NCI-H1092 (cell line): ENCODE data around the gene TCP11.

ENCODE experiments used
- DNase-seq: peaks from one replicate; lab custom pipeline; 2025; lab: John Stamatoyannopoulos, UW

Gene TCP11

GRCh38 chr6:35141007-35141655, at the start of gene TCP11:
TCP11 (minus strand) TSS chr6:35141339; CDS start chr6:35140870, 469 bp downstream.
- no peak for DNase-seq

- DNase-seq: no peak
These were observed 49.2 kb upstream of the TCP11 start for GRCh38 chr6:35190306-35190705.

- DNase-seq: no peak
These were observed 47.7 kb upstream of the TCP11 start for GRCh38 chr6:35188886-35189285.

- DNase-seq: no peak
These were observed 45.4 kb upstream of the TCP11 start for GRCh38 chr6:35186571-35186970.

- DNase-seq: no peak
These were observed 44.8 kb upstream of the TCP11 start for GRCh38 chr6:35185971-35186370.

DNA sequence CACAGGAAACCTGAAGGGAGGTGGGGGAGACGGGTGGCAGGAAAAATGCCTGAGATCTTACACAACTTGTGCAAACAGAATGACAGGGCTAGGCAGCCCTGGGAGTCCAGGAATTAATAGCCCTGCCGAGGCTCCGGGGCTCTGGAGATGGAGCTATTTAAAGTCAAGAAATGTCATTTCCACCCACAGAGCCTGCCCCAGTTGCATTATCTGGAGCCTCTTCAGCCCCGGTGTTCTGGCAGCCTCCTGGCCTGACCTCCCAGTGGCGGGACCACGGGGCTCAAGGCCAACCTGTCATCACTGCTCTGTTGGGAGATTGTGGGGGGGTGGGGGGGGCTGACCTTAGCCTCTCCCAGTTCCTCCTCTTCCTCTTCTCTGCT, 44.2 kb upstream of the TCP11 start:
- no peak for DNase-seq

DNA sequence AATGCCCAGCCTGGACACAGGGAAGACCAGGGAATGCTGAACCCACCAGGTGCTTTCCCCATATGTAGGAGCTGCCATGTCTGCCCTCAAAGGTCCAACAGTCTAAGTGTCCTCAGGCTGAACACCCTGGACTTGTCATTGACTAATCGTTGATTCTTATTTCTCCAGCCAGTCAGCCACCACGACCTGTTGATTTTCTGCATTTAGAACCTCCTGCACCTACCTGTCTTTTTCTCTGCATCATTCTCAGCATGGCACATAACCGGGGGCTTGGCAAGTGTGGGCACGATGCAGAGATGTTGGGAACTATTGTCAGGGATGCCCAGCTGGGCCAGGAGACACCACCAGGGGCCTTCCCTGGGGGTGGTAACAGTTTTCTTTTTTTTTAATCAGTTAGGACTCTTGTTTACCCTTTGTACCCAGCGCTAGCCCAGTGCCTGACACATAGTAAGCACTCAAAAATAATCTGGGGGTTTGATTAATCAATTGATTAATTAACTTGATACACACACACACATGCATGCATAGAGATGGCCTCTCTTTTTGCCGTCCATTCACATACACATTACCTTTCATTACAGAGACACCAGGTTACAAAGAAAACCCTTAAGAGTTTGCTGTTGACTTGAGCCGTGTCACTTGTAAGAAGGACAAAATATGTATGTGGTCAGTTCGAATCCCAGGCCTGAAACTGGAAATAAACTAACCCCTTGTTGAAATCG, 43.6 kb upstream of the TCP11 start:
- no peak for DNase-seq

- no peak for DNase-seq
These were observed 42.8 kb upstream of the TCP11 start for GRCh38 chr6:35183935-35184334.

DNA sequence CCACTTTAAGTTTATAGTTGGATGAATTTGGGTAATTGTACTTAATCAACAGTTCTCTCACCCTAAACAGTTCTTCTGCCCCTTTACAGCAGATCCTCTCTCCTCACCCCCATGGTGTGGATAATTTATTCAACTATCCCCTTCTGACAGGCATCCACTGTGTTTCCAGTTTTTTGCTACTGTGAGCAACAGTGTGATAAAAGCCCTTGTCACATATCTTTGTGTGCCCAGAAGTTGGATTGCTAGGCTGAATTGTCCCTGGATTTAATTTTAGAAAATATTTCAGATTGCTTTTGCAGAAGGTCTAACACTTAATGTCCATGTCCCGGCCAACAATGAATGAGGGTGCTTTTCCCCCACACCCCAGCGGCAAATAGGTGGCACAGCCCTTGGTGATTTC, 42.1 kb upstream of the TCP11 start:
- DNase-seq: no peak

DNA sequence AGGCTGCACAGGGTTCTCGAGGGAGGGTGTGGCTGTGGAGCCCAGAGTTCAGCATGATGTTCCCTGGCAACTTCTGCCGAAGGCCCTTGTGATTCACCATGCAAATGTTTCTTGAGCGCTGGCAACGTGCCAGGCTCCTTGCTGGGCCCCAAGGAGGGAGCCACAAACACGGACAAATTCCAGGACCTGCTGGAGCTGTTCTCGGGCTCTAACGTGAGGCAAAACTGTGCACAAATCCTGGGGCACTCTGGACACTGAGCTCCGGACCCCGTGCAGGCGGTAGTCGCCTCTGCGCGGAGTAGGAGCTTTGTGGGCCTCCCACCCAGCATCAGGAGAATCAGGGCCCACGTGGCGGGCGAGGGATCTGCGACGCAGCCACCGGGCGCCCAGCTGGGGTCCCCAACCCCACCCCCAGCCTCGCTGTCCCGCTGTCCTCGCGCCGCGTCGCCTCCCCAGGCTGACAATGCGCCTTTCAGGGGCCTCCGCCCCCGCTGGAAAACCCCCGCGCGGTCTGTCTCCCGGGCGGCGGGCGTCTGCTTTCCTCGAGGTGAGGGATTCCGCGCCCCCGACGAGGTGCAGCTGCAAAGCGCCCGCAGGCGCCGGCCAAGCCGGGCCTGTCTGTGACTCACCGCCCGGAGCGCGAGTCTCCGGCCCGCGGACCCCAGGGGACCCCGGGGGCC, 40.9 kb upstream of the TCP11 start:
- no peak for DNase-seq

- DNase-seq: no peak
These were observed 40.3 kb upstream of the TCP11 start for GRCh38 chr6:35181308-35181932.

GRCh38 chr6:35179901-35180535, 38.9 kb upstream of the TCP11 start:
- no peak for DNase-seq

DNA sequence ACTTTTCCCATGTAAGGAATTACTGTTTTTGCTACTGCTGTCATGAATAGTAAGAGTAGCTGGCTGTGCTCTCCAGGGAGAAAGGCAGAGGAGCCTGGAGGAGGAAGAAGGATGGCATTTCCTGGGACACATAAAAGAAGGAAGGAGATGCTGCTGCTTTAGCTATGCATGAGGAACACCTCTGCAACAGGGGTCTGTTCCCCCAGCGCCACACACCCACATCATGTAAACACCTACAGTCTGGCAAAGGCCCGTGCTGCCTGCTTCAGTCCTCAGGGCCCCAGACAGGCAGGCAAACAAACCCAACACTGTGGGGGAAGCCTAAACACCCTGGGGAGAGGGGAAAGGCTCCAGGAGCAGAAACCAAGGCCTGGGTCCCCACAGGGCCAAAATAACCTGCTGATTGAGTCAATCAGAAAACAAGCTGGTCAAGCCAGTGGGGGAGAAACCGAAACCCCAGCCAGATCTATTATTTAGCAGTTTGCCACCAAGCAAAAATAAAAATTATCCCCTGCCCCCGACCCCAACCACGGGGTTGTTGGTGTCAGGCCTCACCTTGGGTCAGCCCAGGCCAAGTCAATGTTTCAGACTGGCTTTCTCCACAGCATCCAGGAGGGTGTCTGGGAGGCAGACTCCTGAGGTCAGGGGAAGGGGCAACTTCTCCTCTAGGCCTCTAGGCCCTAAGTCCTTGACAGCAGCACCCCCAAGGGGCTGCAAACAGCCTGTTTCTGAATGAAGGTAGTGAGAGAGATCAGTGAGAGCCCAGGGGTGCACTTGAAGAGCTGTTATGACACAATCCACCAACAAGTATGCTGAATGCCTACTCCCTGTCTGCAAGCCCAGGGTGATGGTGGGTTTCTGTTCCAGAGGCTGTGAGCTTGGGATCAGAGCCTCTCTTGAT, 38.0 kb upstream of the TCP11 start:
- DNase-seq: no peak

DNA sequence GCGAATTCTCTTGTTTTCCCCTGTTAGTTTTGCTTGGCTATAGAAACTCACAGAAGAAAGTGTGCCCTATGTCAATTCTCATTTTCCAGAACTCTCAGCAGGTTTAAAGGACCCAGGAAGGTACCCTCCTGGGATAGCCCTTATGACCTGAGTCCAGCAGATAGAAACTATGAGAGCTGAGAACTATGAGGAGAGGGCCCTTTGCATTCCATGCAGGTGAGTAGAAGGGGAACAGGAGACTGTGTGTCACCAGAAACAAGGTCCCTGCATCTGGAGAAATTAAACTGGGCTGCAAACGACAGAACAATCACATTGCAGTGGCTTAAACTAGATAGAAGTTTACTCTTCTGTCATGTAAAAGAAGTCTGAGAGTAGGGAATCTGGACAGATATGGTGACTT, 36.9 kb upstream of the TCP11 start:
- DNase-seq: no peak

DNA sequence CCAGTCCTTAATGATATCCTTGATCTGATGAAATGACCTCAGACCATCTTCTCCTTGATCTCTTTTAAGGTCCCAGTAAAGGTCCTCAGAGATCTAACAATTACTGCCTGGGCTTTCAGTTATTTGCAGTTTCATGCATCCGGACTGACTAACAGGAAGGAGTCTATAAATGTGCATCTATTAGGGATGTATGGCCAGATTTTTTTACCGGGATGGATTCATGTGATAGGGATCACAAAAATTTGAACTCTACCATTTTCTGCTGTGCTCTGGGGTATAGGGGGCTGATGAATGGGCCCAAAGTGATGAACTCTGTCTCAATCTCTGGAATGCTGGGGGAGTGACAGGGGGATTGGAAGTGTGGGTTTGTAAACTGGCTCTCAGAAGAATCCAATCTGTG, 36.5 kb upstream of the TCP11 start:
- no peak for DNase-seq

DNA sequence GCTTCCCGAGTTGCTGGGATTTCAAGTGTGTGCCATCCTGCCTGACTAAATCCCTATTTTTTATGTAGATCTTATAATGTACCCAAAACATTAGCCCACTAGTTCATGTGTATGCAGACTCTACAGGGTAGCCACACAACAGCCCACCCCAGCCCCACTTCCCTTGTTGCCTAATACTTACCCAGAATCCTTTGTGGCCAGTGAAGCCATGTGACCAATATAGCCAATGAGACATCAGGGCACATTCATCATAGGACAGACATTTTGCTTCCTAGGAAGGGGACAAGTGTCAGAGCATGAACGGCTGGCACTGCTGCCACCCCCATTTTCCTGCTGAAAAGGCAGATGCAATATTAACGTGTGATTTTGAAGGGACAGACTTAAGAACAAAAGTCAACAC, 36.0 kb upstream of the TCP11 start:
- DNase-seq: no peak

DNA sequence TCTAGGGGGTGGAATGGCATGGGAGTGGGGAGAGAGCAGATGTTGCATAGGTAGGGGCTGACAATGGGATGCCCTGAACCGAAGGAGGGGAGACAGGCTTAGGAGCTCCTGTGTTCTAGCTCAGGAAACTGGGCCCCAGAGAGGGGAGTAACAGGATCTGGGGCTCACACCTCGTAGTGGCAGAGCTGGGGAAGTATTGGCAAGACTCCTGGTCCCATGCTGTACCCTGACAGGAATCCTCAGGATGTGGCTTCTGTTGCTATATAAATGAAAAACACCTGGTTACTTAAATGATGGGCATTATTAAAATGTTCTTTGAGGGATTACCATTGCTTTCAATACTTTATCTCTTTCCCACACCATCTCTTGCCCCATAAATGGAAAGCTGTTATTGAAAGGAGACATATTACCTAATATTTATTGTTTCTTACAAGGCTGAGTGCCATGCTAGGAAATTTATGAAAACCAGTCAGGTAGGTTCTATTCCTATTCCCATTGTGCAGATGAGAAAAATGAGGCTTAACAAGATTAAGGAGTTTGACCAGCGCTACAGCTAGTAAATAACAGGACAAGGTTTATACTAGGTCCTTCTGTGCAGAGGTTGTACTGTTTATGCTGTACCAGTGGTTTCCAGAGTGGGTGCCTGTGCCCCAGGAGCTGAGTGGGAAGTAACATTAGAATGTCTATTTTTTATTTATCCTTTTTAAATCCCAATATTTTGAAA, 35.3 kb upstream of the TCP11 start:
- DNase-seq: no peak

DNA sequence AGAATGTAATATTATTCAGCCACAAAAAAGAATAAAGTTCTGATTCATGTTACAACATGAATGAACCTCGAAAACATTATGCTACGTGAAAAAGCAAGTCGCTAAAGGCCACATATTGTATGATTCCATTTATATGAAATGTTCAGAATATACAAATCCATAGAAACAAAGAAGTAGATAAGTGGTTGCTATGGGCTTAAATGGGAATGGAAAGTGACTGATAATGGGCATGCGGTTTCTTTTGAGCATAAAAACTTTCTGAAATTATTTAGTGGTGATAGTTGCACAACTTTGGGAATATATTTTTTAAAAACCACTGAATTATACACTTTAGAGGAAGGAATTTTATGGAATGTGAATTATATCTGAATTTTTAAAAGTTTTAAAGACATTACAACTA, 33.4 kb upstream of the TCP11 start:
- DNase-seq: no peak

DNA sequence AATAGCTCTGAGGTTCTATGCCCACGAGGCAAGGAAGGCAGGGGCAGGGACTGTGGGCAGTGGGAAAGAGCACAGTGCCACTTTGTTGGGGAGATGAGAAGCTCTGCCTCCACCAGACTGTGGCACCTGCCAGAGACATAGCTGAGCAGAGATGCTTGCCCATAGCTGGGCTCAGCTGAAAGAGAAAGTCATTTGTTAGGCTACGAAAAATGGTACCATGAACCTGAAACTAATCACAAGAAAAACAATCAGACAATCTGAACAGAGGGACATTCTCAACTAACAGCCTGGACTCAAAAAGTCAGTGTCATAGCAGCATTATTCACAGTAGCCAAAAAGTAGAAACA, 32.9 kb upstream of the TCP11 start:
- no peak for DNase-seq

DNA sequence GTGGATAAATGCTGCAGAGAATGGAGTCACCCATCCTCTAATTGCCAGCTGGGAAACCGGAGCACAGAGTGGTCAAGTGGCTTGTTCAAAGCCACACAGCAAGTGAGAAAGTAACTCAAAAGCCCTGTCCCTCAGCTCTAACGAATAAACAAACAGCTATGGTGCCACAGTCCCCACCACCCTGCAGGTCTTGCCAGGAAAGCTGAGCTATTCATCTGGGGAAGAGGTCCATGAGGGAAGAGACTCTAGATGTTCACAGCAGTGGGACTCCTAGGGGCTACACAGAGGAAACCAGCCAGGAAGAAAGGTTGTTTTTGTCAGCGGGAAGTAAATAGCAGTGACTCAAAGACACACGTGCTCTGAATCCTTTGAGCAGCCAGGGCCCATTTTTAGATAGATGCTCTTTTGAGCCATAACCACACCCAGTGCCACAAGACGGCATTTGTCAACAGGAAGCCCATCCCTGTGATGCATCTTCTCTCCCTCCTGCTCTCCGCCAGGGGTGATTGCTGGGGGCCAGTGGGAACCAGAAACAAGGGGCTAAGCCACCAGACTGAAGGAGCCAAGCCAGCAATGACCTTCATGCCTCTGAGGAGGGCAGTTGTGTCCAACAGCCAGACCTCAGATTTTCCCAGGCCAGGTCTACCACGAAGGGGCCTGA, 32.4 kb upstream of the TCP11 start:
- DNase-seq: no peak
